Right lobe of liver (tissue), 6 donors: Measurements from ENCODE around the gene LITAFD. TPM values are rescaled to one million over a fixed set of nuclear protein-coding genes. Genes with fewer than 3 reads are reported as not detected.

Experiments used
- ATAC-seq, 4 donors: fragments of 200-7000 bp; cut with Tn5 transposase; one replicate each; pipeline ENCODE4 v1.9.1; 2020; ENCODE audit warnings: mild to moderate bottlenecking in 4 of 4, moderate library complexity in 4 of 4
- DNase-seq, 3 donors: peaks; one replicate each; pipeline ENCODE4 v3.0.0-alpha.2; 2020
- H3K27ac ChIP-seq, 3 donors: fragments of 200-600 bp; one replicate each; pipeline ENCODE4 v1.8.0; 2022
- H3K27me3 ChIP-seq, 2 donors: fragments of 200-600 bp; one replicate each; pipeline ENCODE4 v1.8.0; 2022
- H3K36me3 ChIP-seq, 4 donors: fragments of 200-600 bp; sonication (generic) in 1 of 4; one replicate each; pipeline versions ENCODE4 v1.5.1 to v1.8.0; 2017 to 2022; ENCODE audit warnings: control low read depth in 1 of 4
- H3K4me1 ChIP-seq, 4 donors: fragments of 200-600 bp; sonication (generic) in 1 of 4; one replicate each; pipeline versions ENCODE4 v1.5.1 to v1.8.0; 2017 to 2022; ENCODE audit warnings: control low read depth in 1 of 4
- H3K4me3 ChIP-seq, 3 donors: fragments of 200-600 bp; one replicate each; pipeline ENCODE4 v1.8.0; 2022
- H3K9me3 ChIP-seq, 4 donors: fragments of 200-600 bp; sonication (generic) in 1 of 4; one replicate each; pipeline versions ENCODE4 v1.5.1 to v1.8.0; 2017 to 2022; ENCODE audit warnings: control low read depth in 1 of 4
- POLR2A ChIP-seq: fragments of 450-650 bp; IDR thresholded peaks from one replicate; pipeline ENCODE4 v1.6.1; 2017; ENCODE audit warnings: antibody characterized with exemption, mild to moderate bottlenecking
- WGBS: methylation state at CpG from one replicate; pipeline ENCODE4 v1.1.6; 2018; ENCODE audit warnings: low coverage, low lambda C conversion rate; ENCODE audit not compliant: insufficient coverage; ENCODE audit errors: missing lambda C conversion rate; 5-methylcytosine and 5-hydroxymethylcytosine counted together
- intact Hi-C, 2 donors: fragments of 100-400 bp; cut with DNase I; formaldehyde crosslinking; loops; one replicate each; pipeline versions ENCODE4 v1.11.2 to v1.14.1; 2022
- total RNA-seq, 6 experiments: library from RNA; depleted of rRNA in 2 of 6; stranded (reverse); fragments of >200 nt in 2 of 6; fragmentation: NEBNext Ultra II Directional in 3 of 6; extraction: Animal tissue kit (Norgen Biotek cat#: 25700) in 3 of 6; gene quantifications; one replicate each; pipeline versions ENCODE4 v1.1.0 to v1.2.4, GENCODE V29; 2016 to 2023
- TF ChIP-seq, protein P1 (sequence below), 4 donors: fragments of 200-600 bp in 3 of 4; fragments of 450-650 bp in 1 of 4; IDR thresholded peaks; one replicate each; pipeline versions ENCODE4 v1.5.1 to v1.8.0; 2016 to 2022; ENCODE audit warnings: antibody characterized with exemption in 4 of 4, mild to moderate bottlenecking in 2 of 4
- donor health status: DM: no; HTN: yes; CAD: no.
- donor health status: DM: no; HTN: no; CAD: no.
- donor health status: DM: no; HTN: no; CAD: no.
- donor health status: DM: no; HTN: yes; CAD: no.
- donor health status: DM: no; HTN: yes; CAD: no.

LITAFD gene
- total RNA-seq, 6 experiments from 2014 or later: not detected

DNA sequence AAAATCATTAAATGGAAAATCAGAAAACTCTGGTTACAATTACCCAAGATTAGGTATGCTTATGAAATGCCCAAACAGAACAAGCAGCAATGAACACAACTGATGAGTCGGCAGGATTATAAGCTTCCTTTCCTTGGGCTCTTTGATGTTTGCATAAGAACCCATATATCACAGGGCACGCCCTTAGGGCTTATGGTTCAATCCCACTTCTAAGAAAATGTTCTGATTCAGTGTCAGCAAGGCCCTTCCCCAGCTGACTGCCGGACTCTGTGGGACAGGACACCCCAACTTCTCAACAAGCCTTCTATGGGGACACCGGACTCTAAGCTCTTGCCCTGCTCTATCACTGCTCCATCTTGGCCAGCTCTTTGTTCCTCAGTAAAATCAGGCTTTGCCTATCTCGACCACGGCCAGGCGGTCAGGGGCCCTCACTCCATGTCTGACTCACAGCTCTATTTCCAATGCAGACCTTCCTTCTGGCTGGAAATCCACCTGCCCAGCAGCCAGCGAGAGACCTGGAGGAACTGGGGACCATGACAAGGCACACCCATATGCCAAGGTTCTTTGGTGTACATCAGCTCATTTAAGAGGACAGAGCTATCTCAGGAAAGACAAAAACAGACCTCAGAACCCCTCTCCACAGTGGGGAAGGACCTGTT, 26.8 kb downstream of the LITAFD start:
- H3K36me3 ChIP-seq: peaks cover 0 to 89% (median 29%) of the 10 kb centered on the region in 4 donors
- H3K27me3 ChIP-seq: no peaks in the 10 kb centered on the region
- H3K27ac ChIP-seq: no peak overlapping the region
- ATAC-seq (peak in 1 of 4 donors; percentile 24), DNase-seq (no peak)
- no peaks in the 10 kb centered on the region for H3K9me3 ChIP-seq
- intact Hi-C loops: no loop called here
- 63% methylated on average over 5 of the region's 8 CpGs for WGBS
- no peak overlapping the region for H3K4me3 ChIP-seq
- H3K4me1 ChIP-seq: no peaks in the 10 kb centered on the region
- no peak for TF ChIP-seq POLR2A
- TF ChIP-seq, protein P1, sequence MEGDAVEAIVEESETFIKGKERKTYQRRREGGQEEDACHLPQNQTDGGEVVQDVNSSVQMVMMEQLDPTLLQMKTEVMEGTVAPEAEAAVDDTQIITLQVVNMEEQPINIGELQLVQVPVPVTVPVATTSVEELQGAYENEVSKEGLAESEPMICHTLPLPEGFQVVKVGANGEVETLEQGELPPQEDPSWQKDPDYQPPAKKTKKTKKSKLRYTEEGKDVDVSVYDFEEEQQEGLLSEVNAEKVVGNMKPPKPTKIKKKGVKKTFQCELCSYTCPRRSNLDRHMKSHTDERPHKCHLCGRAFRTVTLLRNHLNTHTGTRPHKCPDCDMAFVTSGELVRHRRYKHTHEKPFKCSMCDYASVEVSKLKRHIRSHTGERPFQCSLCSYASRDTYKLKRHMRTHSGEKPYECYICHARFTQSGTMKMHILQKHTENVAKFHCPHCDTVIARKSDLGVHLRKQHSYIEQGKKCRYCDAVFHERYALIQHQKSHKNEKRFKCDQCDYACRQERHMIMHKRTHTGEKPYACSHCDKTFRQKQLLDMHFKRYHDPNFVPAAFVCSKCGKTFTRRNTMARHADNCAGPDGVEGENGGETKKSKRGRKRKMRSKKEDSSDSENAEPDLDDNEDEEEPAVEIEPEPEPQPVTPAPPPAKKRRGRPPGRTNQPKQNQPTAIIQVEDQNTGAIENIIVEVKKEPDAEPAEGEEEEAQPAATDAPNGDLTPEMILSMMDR (IDR thresholded peaks at IDR 0.05): no peak

GRCh38 chr16:8910811-8911210, 28.7 kb downstream of the LITAFD start:
- no peaks in the 10 kb centered on the region for H3K27me3 ChIP-seq
- H3K9me3 ChIP-seq: no peaks in the 10 kb centered on the region
- TF ChIP-seq, protein P1 (IDR thresholded peaks at IDR 0.05): no peak
- no peak for TF ChIP-seq POLR2A
- no peak overlapping the region for H3K27ac ChIP-seq
- no peaks in the 10 kb centered on the region for H3K4me1 ChIP-seq
- DNase-seq (no peak), ATAC-seq (no peak)
- H3K36me3 ChIP-seq: peaks cover 8 to 89% (median 24%) of the 10 kb centered on the region in 4 donors
- H3K4me3 ChIP-seq: no peak overlapping the region
- intact Hi-C loops: no loop called here
- WGBS: 70% methylated on average over 1 of the region's 1 CpG

GRCh38 chr16:8912793-8913192, 30.6 kb downstream of the LITAFD start:
- 100% methylated on average over 2 of the region's 4 CpGs for WGBS
- Histone ChIP-seq H3K4me1 (no peaks in the 10 kb centered on the region), H3K9me3 (no peaks in the 10 kb centered on the region), H3K27me3 (no peaks in the 10 kb centered on the region), H3K4me3 (no peak overlapping the region), H3K36me3 (peaks cover 5 to 93% (median 22%) of the 10 kb centered on the region in 4 donors), H3K27ac (no peak overlapping the region)
- ATAC-seq: no peak
- intact Hi-C loops: no loop called here
- no peak for DNase-seq
- TF ChIP-seq, protein P1 (IDR thresholded peaks at IDR 0.05): no peak
- no peak for TF ChIP-seq POLR2A

- Histone ChIP-seq H3K4me1 (no peaks in the 10 kb centered on the region), H3K4me3 (no peak overlapping the region), H3K27ac (no peak overlapping the region), H3K27me3 (no peaks in the 10 kb centered on the region), H3K9me3 (no peaks in the 10 kb centered on the region), H3K36me3 (peaks cover 5 to 94% (median 22%) of the 10 kb centered on the region in 4 donors)
- WGBS: 92% methylated on average over 2 of the region's 3 CpGs
- no peak for ATAC-seq
- DNase-seq: no peak
- TF ChIP-seq, protein P1 (IDR thresholded peaks at IDR 0.05): no peak
- TF ChIP-seq POLR2A: no peak
- intact Hi-C loops: no loop called here
Observed at GRCh38 chr16:8914098-8914497, 31.9 kb downstream of the LITAFD start.
